Stimulated activated naive CD8-positive, alpha-beta T cell treated with anti-CD3 and anti-CD28 coated beads, Interleukin-15, Interleukin-2, amounts not matched to agents 100 U/mL and 50 U/mL, for 24 hours (primary cell): ENCODE measurements around the gene SMURF2.
A peak's percentile ranks its signal among the peaks of the same experiment; 100 is the strongest.
"Not testable (repeated sequence)": the region's sequence is repeated elsewhere in the genome, so short reads cannot be mapped to it uniquely, and the experiment has no call there.

ENCODE experiments used
- ATAC-seq: fragments of 150-1000 bp; cut with Tn5 transposase; one replicate; pipeline ENCODE4 v1.10.0; 2021
- DNase-seq: peaks from one replicate; pipeline ENCODE4 v3.0.0; 2021

SMURF2 gene

DNA sequence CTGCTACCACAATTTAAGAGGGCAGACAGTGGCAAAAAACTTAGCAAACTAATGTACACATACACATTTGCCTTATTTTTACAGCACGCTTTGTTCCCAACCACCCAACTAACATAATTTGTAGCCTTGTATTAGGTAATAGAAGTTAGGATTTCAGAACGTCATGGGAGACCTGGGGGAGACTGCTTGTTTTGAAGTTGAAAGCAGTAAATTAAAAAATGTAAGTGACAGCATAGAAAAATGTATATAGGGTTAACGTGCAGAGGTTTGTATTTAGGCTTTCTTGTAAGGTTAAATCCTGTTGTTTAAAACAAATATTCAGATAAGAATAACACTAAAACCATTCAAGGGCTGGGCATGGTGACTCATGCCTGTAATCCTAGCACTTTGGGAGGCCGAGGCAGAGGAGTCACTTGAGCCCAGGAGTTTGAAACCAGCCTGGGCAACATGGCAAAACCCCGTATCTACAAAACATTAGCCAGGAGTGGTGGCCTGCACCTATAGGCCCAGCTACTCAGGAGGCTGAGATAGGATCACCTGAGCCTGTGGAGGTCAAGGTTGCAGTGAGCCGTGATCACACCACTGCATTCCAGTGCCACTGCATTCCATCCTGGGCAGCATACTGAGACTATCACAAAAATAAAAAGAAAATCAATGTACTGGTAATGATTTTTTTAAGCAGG lies 2.3 kb upstream of the SMURF2 start:
- ATAC-seq, DNase-seq: not testable (repeated sequence)

DNA sequence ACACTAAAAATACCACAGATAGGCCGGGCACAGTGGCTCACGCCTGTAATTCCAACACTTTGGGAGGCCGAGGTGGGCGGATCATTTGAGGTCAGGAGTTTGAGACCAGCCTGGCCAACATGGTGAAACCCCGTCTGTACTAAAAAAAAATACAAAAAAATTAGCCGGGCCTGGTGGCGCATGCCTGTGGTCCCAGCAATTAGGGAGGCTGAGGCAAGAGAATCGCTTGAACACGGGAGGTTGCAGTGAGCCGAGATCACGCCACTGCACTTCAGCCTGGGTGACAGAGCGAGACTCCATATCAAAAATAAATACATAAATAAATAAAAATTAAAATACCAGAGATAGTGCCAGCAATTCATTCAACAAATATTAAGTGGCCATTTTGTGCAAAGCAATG lies 1.7 kb upstream of the SMURF2 start:
- not testable (repeated sequence) for ATAC-seq, DNase-seq

DNA sequence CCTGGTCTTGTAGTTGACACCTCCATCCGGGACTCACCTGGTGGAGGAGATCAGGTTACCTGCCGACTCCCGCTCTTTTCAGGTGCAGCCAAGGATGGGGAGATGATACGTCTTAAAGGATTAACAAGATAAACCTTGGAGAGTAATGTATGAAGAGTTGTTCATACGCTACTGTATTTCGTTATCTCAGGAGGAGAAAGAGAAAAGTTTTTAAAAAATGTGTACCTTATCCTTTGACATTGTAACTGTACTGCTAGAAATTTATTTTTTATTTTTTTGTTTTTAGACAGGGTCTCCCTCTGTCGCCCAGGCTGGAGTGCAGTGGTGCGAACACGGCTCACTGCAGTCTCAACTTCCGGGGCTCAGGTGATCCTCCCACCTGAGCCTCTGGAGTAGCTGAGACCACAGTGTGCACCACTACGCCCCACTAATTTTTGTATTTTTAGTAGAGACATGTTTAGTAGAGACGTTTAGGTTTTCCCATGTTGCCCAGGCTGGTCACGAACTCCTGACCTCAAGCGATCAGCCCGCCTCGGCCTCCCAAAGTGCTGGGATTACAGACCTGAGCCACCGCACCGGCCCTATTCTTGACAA lies 764 bp upstream of the SMURF2 start:
- DNase-seq (no peak), ATAC-seq (no peak)

DNA sequence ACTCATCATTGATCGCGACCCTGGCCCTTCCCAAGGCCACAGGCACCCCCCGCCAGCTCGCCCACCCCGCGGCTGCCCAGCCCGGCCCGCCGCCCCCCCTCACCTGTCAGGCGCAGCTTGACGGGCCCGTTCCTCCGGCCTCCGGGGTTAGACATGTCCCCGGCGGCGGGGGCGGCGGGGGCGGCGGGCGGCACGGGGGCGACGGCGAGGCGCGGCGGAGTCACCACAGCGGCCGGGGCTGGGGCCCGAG lies 456 bp downstream of the SMURF2 start:
- ATAC-seq (no peak), DNase-seq (no peak)

DNA sequence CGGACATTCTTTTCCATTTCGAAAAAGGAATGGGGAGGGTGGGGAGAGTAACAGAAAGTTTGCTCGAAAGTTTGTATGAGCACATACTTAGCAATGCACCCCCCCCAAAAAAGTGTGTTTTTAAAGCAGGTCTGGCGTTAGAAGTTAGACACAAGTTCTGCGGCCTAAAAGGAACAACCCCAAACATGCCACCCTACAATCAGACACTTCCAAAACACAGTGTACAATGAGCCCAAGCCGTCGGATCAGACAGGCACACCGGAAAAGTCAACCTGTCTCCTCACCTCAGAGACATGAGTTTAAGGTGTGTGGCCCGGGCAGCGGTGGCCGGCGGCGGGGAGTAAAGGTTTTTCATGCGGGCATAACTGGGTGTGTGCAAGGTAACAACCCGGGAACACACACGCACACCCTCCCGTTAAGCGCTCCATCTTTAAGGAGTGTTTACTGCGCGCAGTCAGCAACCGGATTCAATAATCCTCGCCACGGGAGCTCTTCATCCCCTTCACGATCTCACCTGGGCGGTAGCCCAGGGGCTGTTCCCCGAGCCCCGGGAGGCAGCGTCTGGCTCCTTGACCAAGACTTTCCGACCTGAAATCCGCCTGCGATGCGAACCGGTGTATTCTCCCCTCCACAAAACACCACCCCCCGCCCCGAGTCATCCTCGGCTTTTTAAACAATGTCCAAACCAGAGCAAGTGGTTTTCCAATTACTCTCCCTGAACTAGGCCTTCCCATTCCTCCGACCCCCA lies 955 bp downstream of the SMURF2 start:
- DNase-seq (peak; percentile 51), ATAC-seq (peak; percentile 15)

DNA sequence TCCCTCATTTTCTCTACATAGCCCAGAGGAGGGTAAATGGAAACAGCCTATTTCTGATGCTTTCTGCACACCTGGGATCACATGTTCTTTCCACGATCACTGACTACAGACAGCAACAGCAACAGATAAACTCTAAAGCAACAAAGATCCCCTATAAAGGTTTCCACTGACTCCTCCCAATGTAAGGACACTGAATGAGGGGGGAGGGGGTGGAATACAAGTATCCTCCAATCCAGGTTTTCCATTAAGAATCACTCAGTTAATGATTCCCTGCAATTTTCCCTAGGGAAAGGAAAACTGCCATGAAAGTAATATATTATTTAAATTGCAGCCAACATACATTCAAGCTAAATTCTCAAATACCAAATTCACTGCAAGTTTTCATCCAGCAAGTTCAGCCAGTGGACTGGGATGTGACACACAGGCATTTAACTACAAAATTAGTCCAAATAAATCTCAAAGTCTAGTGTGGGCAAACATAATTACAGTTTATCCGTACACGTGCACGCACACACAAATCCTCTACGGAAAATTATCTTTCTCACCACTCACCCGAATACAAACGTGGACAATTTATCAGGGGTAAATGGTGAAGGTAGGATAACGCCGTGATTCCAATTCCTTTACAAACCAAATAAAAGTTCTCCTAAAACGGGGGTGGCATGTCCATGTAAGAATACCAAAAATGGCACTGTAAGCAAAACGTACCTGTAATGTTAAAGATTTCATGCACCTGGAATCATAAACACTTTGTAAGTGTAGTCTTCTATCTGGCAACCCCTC lies 1.7 kb downstream of the SMURF2 start:
- not testable (repeated sequence) for DNase-seq, ATAC-seq

DNA sequence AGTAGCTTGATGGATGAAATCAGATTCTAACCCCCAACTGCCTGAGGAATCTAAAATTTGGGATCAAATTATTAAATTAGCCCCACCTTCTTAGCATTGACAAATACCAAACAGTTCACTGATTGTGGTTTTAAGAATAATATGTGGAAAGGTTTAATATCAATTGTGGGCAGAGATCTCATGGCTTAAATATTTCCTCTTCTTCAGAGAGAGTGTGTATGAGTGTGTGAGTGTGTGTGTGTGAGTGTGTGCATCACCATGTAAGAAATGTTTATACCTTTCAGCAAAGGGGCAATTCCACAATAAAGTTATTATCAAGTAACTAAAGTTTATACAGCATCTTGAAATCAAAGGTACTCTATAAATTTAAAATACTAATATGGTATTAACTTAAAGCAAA lies 3.2 kb downstream of the SMURF2 start:
- ATAC-seq (no peak), DNase-seq (no peak)

DNA sequence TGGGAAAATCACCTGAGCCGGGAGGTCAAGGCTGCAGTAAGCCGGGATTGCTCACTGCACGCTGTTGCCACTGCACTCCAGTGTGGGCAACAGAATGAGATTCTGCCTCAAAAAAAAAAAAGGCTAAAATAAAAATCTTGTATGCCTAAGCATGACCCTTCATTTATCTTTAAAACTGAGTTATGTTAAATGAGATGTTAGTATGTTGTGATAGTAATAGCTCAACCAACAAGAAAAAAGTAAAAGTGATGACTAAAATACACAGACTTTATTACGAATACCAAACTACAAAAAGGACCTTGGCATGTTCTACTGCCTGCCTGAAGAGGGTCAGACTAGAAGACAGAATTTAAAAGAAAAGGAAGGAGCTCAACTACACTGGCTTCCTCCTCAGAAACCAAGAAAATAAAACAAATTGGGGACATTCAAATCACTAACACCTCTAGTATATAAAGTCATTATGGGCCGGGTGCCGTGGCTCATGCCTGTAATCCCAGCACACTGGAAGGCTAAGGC lies 4.4 kb downstream of the SMURF2 start:
- DNase-seq (no peak), ATAC-seq (no peak)

DNA sequence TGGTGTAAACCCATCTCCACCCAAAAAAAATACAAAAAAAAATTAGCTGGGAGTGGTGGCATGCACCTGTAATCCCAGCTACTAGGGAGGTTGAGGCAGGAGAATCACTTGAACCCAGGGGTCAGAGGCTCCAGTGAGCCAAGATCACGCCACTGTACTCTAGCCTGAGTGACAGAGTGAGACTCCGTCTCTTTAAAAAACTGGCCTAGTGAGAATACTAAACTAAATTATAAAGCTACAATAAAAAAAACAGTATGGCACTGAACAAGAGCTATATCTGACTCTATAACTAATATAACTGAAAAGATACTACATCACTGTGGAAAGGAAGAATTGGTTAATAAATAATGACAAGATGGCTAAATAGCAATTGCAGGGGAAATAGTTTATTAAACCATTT lies 6.4 kb downstream of the SMURF2 start:
- no peak for ATAC-seq

DNA sequence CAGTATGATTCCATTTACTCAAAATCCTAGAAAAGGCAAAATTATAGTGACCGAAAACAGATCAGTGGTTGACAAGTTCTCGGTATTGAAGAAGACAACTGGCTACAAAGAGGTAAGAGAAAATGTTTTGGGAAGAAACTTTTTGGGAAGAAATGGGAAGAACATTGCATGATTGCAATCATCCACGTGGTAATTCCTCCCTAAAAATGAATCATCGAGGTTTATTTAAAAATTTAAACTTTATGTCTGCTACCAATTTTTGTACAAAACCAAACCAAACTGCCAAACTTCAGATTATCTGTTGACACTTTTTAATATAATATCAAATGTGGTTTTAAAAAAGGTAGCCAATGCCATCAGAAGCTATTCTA lies 8.1 kb downstream of the SMURF2 start:
- no peak for ATAC-seq

More for the DNA sequence above, 6.4 kb downstream of the SMURF2 start:
- DNase-seq, result no peak

DNA sequence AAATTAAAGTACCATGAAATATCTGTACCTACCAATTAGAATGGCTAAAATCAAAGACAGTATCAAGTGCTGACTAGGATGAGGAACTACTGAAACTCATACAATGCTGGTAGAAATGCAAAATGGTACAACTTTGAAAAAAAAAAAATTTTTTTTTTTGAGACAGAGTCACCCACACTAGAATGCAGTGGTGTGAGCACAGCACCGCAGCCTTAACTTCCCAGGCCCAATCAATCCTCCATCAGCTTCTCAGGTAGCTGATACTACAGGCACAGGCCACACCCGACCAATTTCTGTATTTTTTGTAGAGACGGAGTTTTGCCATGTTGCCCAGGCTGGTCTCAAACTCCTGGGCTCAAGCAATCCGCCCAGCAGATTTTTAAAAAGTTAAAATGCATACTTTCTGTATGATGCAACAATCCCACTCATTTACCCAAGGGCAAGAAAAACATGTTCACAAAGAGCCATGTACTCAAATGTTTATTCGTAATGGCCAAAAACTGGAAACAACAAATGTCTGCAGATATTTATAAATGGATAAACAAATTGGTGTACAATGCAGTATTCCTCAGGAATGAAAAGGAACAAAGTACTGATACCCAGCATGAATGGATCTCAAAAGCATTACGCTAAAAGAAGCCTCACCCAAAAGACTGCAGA lies 8.7 kb downstream of the SMURF2 start:
- DNase-seq (no peak), ATAC-seq (no peak)

More for the DNA sequence above, 8.1 kb downstream of the SMURF2 start:
- DNase-seq, result no peak

DNA sequence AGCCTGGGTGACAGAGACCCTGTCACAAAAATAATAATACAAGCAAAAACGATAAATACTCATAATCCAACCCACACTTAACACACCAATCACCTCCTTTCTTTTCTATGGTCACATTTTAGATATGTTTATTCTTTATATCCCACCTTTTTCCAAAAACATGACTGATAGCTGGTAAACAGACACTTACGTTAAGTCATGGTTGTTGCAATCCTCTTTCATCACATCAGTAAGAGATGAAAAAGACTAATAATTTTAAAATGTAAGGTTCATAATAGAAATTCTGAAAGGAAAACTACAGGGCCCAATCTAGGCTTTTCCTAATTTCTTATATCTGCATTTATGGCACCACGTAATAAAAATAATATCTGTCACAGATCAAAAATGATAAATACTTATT lies 10.2 kb downstream of the SMURF2 start:
- no peak for ATAC-seq
- no peak for DNase-seq

DNA sequence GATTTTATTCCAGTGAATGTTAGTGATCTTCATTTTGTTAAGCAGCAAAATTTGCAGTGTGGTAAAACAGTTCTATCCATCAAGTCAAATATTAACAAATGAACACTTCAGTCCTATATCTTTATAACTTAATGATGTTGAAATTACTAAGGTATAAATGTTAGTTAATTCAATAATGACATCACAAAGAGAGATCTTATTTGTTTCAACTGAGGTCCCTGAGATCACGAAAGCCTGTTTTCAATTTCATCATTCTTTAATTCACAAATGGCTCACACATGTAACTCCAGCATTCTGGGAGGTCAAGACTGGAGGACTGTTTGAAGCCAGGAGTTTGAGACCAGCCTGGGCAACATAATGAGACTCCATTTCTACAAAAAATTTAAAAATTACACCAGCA lies 13.9 kb downstream of the SMURF2 start:
- DNase-seq, result no peak
- ATAC-seq, result no peak

DNA sequence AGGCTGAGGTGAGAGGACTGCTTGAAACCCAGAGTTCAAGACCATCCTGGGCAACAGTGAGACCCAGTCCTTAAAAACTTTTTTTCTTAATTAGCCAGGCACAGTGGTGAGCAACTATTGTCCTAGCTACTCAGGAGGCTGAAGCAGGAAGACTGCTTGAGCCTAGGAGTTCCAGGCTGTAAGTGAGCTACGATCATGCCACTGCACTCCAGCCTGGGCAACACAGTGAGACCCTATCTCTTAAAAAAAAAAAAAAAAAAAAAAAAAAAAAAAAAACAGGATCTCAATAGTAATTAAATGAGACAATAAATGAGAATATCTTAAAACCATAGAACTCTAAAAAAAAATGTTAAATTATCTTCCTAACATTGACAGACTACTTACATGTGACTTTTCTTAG lies 14.3 kb downstream of the SMURF2 start:
- DNase-seq, result no peak
- ATAC-seq, result no peak

DNA sequence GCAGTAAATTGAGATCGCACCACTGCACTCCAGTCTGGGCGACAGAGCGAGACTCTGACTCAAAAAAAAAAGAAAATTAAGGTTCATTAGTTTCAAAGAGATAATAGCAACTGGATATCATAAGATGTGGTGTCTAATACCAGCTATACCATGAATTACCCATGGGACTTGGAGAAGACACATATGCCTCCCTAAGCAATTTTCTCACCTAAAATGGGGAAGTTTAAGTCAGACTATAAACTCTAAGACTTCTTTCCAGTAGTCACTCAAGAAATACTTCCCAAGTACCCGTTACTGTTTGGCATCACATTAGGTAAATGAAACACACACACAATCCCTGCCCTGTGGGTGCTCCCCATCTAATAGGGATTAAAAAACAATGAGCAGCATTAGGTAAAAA lies 22.6 kb downstream of the SMURF2 start:
- DNase-seq (no peak), ATAC-seq (no peak)

DNA sequence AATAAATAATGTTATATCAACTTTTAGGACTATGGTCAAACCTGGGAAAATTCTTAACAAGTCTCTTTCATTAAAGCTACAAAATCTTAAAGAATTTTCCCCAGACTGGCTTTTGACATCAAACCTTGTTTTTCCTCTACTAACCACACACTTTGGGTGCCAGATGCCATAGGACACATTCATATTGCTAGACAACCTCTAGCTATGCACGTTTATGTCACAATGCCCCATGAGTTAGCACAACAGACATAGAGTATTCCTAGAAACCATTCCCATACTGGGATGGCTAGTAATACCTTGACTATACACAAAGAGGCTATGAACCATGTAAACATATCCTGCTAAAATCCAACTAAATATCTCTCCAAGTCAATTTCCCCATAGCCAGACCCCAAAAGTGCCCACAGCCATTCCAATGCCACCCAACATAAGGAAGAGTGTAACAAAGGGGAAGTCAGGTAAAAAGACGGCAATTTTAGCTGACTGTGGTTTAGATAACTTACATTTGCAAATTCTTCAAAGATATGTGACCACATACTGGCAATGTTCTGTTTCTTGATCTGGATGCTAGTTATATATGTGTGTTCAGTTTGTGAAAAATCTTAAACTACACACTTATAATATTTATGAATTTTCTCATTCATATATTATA lies 23.4 kb downstream of the SMURF2 start:
- DNase-seq (no peak), ATAC-seq (no peak)

DNA sequence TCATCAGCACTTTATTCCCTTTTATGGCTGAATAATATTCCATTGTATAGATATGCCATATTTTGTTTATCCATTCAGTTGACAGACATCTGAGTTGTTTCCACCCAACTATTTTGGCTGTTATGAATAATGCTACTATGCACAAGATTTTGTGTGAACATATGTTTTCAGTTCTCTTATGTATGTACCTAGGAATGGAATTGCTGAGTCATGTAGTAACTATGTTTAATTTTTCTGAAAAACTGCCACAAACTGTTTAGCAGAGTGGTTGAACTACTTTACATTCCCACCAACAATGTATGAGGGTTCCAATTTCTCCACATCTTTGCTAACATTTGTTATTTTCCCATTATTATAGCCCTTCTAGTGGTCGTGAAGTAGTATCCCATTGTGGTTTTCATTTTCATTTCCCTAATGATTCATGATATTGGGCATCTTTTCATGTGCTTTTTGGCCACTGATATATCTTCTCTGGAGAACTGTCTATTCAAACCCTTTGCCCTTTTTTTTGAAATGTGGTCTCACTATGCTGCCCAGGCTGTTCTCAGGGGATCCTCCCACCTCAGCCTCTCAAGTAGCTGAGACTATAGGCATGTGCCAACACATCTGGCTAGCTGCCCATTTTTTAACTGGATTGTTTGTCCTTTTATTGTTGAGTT lies 26.3 kb downstream of the SMURF2 start:
- ATAC-seq (peak; percentile 84), DNase-seq (peak; percentile 22)

DNA sequence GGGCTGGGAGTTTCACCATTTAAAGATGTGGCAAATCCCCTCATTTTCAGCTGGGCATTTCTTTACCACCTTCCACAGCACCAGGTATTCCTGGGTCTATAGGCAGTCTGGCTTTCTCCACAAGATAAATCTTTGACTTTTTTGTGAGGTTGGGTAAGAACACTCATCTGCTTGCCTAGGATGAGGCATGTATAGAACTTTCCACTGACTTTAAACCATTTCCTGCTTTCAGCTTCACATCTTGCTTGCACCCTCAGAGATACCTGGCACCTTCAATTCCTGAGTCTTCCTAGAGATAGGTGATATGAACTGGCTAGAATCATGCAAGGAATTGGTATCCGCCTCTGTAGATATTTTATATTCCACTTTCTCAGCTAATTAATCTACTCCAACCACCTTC lies 27.9 kb downstream of the SMURF2 start:
- DNase-seq (no peak), ATAC-seq (peak; percentile 54)

DNA sequence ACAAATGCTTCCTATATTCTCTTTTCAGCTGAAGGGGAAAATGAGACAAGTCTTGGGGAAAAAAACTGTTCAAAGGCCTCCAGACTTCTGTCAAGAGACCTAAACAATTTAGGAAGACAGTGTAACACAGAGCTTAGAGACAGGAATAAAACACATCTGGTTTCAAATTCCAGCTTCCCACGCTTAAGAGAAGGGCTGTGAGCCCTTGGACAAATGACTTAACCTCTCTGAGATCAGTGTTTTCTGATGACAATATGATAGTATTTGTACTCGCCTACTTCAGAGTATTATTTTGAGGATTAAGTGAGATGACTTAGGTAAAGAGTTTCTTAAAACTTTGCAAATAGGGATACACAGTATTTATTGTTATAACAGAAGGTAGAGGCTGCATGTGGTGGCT lies 29.5 kb downstream of the SMURF2 start:
- ATAC-seq, result no peak
- DNase-seq, result no peak

DNA sequence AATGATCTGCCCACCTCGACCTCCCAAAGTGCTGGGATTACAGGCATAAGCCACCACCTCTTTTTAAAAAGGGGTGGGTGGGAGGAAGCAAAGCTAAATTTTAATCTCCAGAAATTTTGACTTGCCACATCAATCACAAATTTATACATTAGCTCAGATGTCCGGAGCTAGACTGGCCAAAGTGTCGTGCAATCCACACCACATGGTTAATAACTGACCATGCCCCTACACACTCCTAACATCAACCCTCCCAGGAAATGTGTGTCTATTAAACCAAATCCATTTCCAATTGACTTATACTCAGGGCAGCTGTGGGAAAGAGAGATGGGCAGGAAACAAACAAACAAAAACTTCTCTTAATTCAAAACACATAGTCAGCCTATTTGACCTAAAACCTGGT lies 29.9 kb downstream of the SMURF2 start:
- DNase-seq (no peak), ATAC-seq (no peak)
